HCT116 (cell line): ENCODE results near the gene FAM120A. TPM values are rescaled to one million over a fixed set of nuclear protein-coding genes. Genes with fewer than 3 reads are reported as not detected.

Experiments used
- ATAC-seq: fragments of 200-7000 bp; cut with Tn5 transposase; 2 replicates; pipeline ENCODE4 v1.9.1; 2020; ENCODE audit warnings: mild to moderate bottlenecking, moderate library complexity
- BruUV-seq: library from RNA; stranded (reverse); fragments of 400-500 nt; replicated peaks from 2 replicates; lab custom pipeline; 2021; lab: Mats Ljungman, UMichigan
- CTCF ChIA-PET: fragments of 300-600 bp; sonication (Branson Sonifier 250); formaldehyde crosslinking; loops from one replicate; lab custom pipeline; 2021; ENCODE audit warnings: antibody characterized with exemption; lab: Charles Lee
- POLR2A ChIA-PET: fragments of 300-600, 350-600 bp; sonication (Branson Sonifier 250); formaldehyde crosslinking; loops from one replicate; lab custom pipeline; 2021; ENCODE audit warnings: antibody characterized with exemption; lab: Charles Lee
- RAD21 ChIA-PET, 2 experiments: fragments of 300-600 bp; sonication (Branson Sonifier 250); formaldehyde crosslinking; loops; one replicate each; lab custom pipeline; 2023; ENCODE audit warnings: low total read pairs in 2 of 2; ENCODE audit not compliant: uncharacterized antibody in 2 of 2, unreplicated experiment in 2 of 2, low non-redundant PET in 1 of 2; lab: Charles Lee
- DNase-seq: peaks from one replicate; pipeline ENCODE4 v3.0.0-alpha.2; 2010; ENCODE audit warnings: low read depth, low spot score
- H2AFZ ChIP-seq: fragments of 200-600 bp; shearing (Covaris generic), sonication (generic); 2 replicates; pipeline ENCODE4 v1.6.1; 2017; ENCODE audit warnings: low read depth, mixed run types, mixed read lengths, antibody characterized with exemption, low read length; ENCODE audit not compliant: poor library complexity, severe bottlenecking
- H3K27ac ChIP-seq: 2 replicates; pipeline ENCODE4 v1.5.1; 2012; ENCODE audit warnings: low read depth, low read length
- H3K27me3 ChIP-seq: fragments of 200-600 bp; sonication (generic); 2 replicates; pipeline ENCODE4 v1.6.1; 2016; ENCODE audit warnings: mixed run types, low read length, mixed read lengths; ENCODE audit not compliant: insufficient read depth
- H3K36me3 ChIP-seq, 2 experiments: fragments of 200-500 bp in 1 of 2; fragments of 200-600 bp in 1 of 2; sonication (Bioruptor generic) in 1 of 2; sonication (generic) in 1 of 2; 2 replicates each; pipeline versions ENCODE4 v1.5.1 to v1.6.1; 2014 to 2016; ENCODE audit warnings: low read length in 2 of 2, inconsistent platforms in 1 of 2, mixed read lengths in 1 of 2, mixed run types in 1 of 2; ENCODE audit not compliant: insufficient read depth in 2 of 2, control insufficient read depth in 1 of 2
- H3K4me1 ChIP-seq, 2 experiments: fragments of 200-600 bp in 1 of 2; sonication (generic) in 1 of 2; 2 replicates each; pipeline versions ENCODE4 v1.5.1 to v1.6.1; 2012 to 2017; ENCODE audit warnings: low read length in 2 of 2, inconsistent platforms in 1 of 2, mild to moderate bottlenecking in 1 of 2, mixed read lengths in 1 of 2, mixed run types in 1 of 2, moderate library complexity in 1 of 2; ENCODE audit not compliant: insufficient read depth in 2 of 2, control insufficient read depth in 1 of 2
- H3K4me2 ChIP-seq: fragments of 200-600 bp; sonication (generic); 2 replicates; pipeline ENCODE4 v1.6.1; 2017; ENCODE audit warnings: mixed run types, low read length, mixed read lengths
- H3K4me3 ChIP-seq, 2 experiments: fragments of 200-600 bp in 1 of 2; sonication (generic) in 1 of 2; replicated peaks in 1 of 2; 2 replicates each; pipeline ENCODE4 v1.5.1; 2011 to 2016; ENCODE audit warnings: low read length in 2 of 2, control low read depth in 1 of 2, low read depth in 1 of 2, mild to moderate bottlenecking in 1 of 2, mixed read lengths in 1 of 2, mixed run types in 1 of 2
- H3K79me2 ChIP-seq: fragments of 200-600 bp; sonication (generic); 2 replicates; pipeline ENCODE4 v1.6.1; 2017; ENCODE audit warnings: mild to moderate bottlenecking, mixed run types, low read length, moderate library complexity, mixed read lengths; ENCODE audit not compliant: insufficient read depth
- H3K9ac ChIP-seq: fragments of 200-600 bp; sonication (generic); 2 replicates; pipeline ENCODE4 v1.6.1; 2016; ENCODE audit warnings: low read length, mixed read lengths
- H3K9me2 ChIP-seq: fragments of 200-600 bp; sonication (generic), shearing (Covaris generic); 2 replicates; pipeline ENCODE4 v1.6.1; 2017; ENCODE audit warnings: mixed run types, mild to moderate bottlenecking, moderate library complexity; ENCODE audit not compliant: insufficient read depth
- H3K9me3 ChIP-seq, 2 experiments: fragments of 200-500 bp in 1 of 2; fragments of 200-600 bp in 1 of 2; sonication (Bioruptor generic) in 1 of 2; sonication (generic) in 1 of 2; 2 replicates each; pipeline ENCODE4 v1.6.1; 2014 to 2017; ENCODE audit warnings: low read length in 2 of 2, mixed read lengths in 2 of 2, inconsistent platforms in 1 of 2, low read depth in 1 of 2, mild to moderate bottlenecking in 1 of 2, mixed run types in 1 of 2, moderate library complexity in 1 of 2; ENCODE audit not compliant: control insufficient read depth in 1 of 2, insufficient read depth in 1 of 2
- H4K20me1 ChIP-seq: fragments of 200-600 bp; sonication (generic), shearing (Covaris generic); 2 replicates; pipeline ENCODE4 v1.6.1; 2017; ENCODE audit warnings: mixed run types, mild to moderate bottlenecking, moderate library complexity; ENCODE audit not compliant: insufficient read depth
- CBX3 ChIP-seq: IDR thresholded peaks from 2 replicates; pipeline ENCODE4 v1.6.1; 2012; ENCODE audit warnings: low read depth
- CTCF ChIP-seq, 3 experiments: fragments of 200-600 bp in 1 of 3; sonication (generic) in 1 of 3; IDR thresholded peaks in 2 of 3; conservative IDR thresholded peaks in 1 of 3; 2 replicates each; pipeline ENCODE4 v1.5.1; 2012 to 2017; ENCODE audit warnings: low read depth in 2 of 3, low read length in 2 of 3, antibody characterized with exemption in 1 of 3, borderline replicate concordance in 1 of 3, control low read depth in 1 of 3, mild to moderate bottlenecking in 1 of 3, mixed read lengths in 1 of 3, mixed run types in 1 of 3, moderate library complexity in 1 of 3; ENCODE audit not compliant: insufficient read depth in 1 of 3
- ELF1 ChIP-seq: IDR thresholded peaks from 2 replicates; pipeline ENCODE4 v1.6.1; 2012; ENCODE audit warnings: low read depth, borderline replicate concordance
- EZH2phosphoT487 ChIP-seq: fragments of 200-600 bp; IDR thresholded peaks from 2 replicates; pipeline ENCODE4 v1.6.1; 2018; ENCODE audit warnings: antibody characterized with exemption, borderline replicate concordance
- FOSL1 ChIP-seq: IDR thresholded peaks from 2 replicates; pipeline ENCODE4 v1.6.1; 2012; ENCODE audit warnings: low read depth
- MAX ChIP-seq: IDR thresholded peaks from 2 replicates; pipeline ENCODE4 v1.6.1; 2012
- POLR2A ChIP-seq: IDR thresholded peaks from 2 replicates; pipeline ENCODE4 v1.7.0; 2011; ENCODE audit warnings: borderline replicate concordance; ENCODE audit not compliant: insufficient read depth, insufficient read length; ENCODE audit errors: extremely low read depth
- POLR2AphosphoS5 ChIP-seq: IDR thresholded peaks from 2 replicates; pipeline ENCODE4 v1.6.1; 2011; ENCODE audit warnings: mild to moderate bottlenecking, low read depth, low read length, moderate library complexity
- RAD21 ChIP-seq: IDR thresholded peaks from 2 replicates; pipeline ENCODE4 v1.6.1; 2012; ENCODE audit warnings: low read depth, mild to moderate bottlenecking
- REST ChIP-seq: IDR thresholded peaks from 2 replicates; pipeline ENCODE4 v1.6.1; 2012; ENCODE audit warnings: low read depth
- SIN3A ChIP-seq: IDR thresholded peaks from 2 replicates; pipeline ENCODE4 v1.6.1; 2012; ENCODE audit warnings: low read depth
- SP1 ChIP-seq: IDR thresholded peaks from 2 replicates; pipeline ENCODE4 v1.6.1; 2012; ENCODE audit warnings: low read depth
- SRF ChIP-seq: IDR thresholded peaks from 2 replicates; pipeline ENCODE4 v1.6.1; 2012; ENCODE audit warnings: low read depth
- TCF7L2 ChIP-seq: IDR thresholded peaks from 2 replicates; pipeline ENCODE4 v1.7.0; 2011; ENCODE audit warnings: borderline replicate concordance, inconsistent platforms; ENCODE audit not compliant: insufficient read depth, insufficient read length; ENCODE audit errors: extremely low read depth
- YY1 ChIP-seq: IDR thresholded peaks from 2 replicates; pipeline ENCODE4 v1.6.1; 2011; ENCODE audit warnings: low read length, low read depth, moderate library complexity, mild to moderate bottlenecking; ENCODE audit not compliant: insufficient replicate concordance; ENCODE audit errors: extremely low read depth
- ZFX ChIP-seq: fragments of 450-650 bp; IDR thresholded peaks from 2 replicates; pipeline ENCODE4 v1.6.1; 2017
- intact Hi-C: fragments of 100-400 bp; cut with micrococcal nuclease; formaldehyde crosslinking; loops from 2 replicates; pipeline ENCODE4 v1.10.0; 2022
- total RNA-seq: library from RNA; stranded (reverse); gene quantifications from one replicate; pipeline ENCODE4 v1.2.1, GENCODE V29; 2021; ENCODE audit not compliant: unreplicated experiment

The FAM120A gene
- total RNA-seq, 1 experiment from 2014 or later: 122 TPM

DNA sequence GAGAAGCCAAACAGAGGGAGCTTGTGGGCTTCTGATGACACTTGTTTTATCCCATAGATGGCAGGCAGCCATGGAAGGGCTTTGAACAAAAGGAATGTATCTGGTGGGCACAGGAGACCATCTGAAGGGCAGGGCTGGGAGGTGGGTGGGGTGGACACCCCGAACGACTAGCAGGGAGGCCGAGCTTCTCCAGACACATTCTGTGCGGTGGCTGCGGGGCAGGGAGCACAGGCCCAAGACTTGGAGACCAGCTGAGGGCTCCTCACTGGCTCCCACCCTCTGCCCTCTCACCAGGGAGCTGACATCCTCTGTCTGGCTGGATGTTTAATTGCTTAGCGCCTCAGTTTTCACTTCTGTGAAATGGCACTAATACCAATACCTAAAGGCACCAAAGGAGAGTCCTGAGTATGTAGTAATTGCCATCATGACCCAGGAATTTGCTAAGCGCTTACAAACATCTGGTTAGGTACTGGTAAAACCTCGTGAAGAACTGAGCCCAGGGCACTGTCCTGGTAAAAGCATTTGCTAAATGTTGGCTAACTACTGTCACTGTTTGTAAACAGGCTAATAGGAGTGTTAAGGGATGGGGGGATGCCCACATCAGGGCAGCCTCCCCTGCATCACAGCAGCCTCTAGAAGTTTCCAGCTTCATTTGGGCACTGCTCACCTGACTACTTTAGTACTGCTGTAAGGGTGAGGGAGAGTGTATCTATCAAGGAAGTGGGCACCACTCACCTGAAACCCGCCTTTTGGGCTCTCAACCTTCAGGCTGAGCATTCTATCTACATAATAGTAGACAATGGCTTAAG lies 122.8 kb downstream of the FAM120A start:
- no peaks in the 10 kb centered on the region for H4K20me1 ChIP-seq
- CTCF ChIA-PET: no interaction called here
- TSS peak; percentile 39 for BruUV-seq
- no peak overlapping the region for H3K27ac ChIP-seq
- no peak for DNase-seq
- TF ChIP-seq SRF (no peak), REST (no peak), CTCF (IDR thresholded peaks at IDR 0.05 in 2 of 3, conservative IDR thresholded peaks at IDR 0.05 in 1 of 3; ENCODE audit: borderline replicate concordance in 1 of 3, insufficient read depth in 1 of 3, low read depth in 2 of 3, low read length in 2 of 3) (no peak), RAD21 (no peak), EZH2phosphoT487 (no peak), TCF7L2 (no peak), ELF1 (no peak), ZFX (no peak), POLR2A (no peak), MAX (no peak), SP1 (no peak), FOSL1 (no peak), YY1 (no peak), POLR2AphosphoS5 (no peak), CBX3 (no peak), SIN3A (no peak)
- peaks cover 0 to 4% of the 10 kb centered on the region in 2 experiments; a peak in 1 of 4 replicates for H3K9me3 ChIP-seq
- no peaks in the 10 kb centered on the region for H3K36me3 ChIP-seq
- H3K4me1 ChIP-seq: peaks cover 7 to 18% of the 10 kb centered on the region in 2 experiments; a peak in 3 of 4 replicates
- no peak overlapping the region for H3K4me3 ChIP-seq
- POLR2A ChIA-PET: no interaction called here
- peaks cover 20% of the 10 kb centered on the region; the same call in 1 of the 2 replicates for H3K79me2 ChIP-seq
- no peaks in the 10 kb centered on the region for H3K27me3 ChIP-seq
- 0 out of 2 replicates have a peak overlapping the region, but pooled peaks have one; percentile 92 for H3K4me2 ChIP-seq
- H3K9me2 ChIP-seq: no peaks in the 10 kb centered on the region
- H3K9ac ChIP-seq: no peak overlapping the region
- ATAC-seq: no peak
- RAD21 ChIA-PET: no interaction called here
- no peak overlapping the region for H2AFZ ChIP-seq
- intact Hi-C loops: no loop called here
